Spleen (tissue), 11 donors: ENCODE measurements around the gene CACNA1C. TPM values are rescaled to one million over a fixed set of nuclear protein-coding genes. Genes with fewer than 3 reads are reported as not detected.
A peak's percentile ranks its signal among the peaks of the same experiment; 100 is the strongest.

Experiments
- DNase-seq: peaks from one replicate; pipeline ENCODE4 v3.0.0-alpha.2; 2020
- H3K27ac ChIP-seq, 8 donors: fragments of 200-600 bp; sonication (generic) in 7 of 8; 1 replicate in 4 of 8; 2 replicates in 4 of 8; pipeline versions ENCODE4 v1.5.0 to v1.8.0; 2016 to 2021; ENCODE audit warnings: inconsistent platforms in 4 of 8, mild to moderate bottlenecking in 4 of 8, moderate library complexity in 1 of 8
- H3K27me3 ChIP-seq, 7 donors: fragments of 200-600 bp; sonication (generic) in 6 of 7; replicated peaks in 1 of 7; 1 replicate in 4 of 7; 2 replicates in 3 of 7; pipeline versions ENCODE4 v1.5.0 to v1.8.0; 2016 to 2021; ENCODE audit warnings: inconsistent platforms in 3 of 7, mild to moderate bottlenecking in 1 of 7
- H3K36me3 ChIP-seq, 6 donors: fragments of 200-600 bp; sonication (generic) in 5 of 6; 1 replicate in 4 of 6; 2 replicates in 2 of 6; pipeline versions ENCODE4 v1.5.0 to v1.8.0; 2016 to 2021; ENCODE audit warnings: inconsistent platforms in 2 of 6
- H3K4me1 ChIP-seq, 6 donors: fragments of 200-600 bp; sonication (generic) in 5 of 6; 1 replicate in 3 of 6; 2 replicates in 3 of 6; pipeline versions ENCODE4 v1.5.0 to v1.8.0; 2016 to 2021; ENCODE audit warnings: inconsistent platforms in 3 of 6
- H3K4me3 ChIP-seq, 8 donors: fragments of 200-600 bp; sonication (generic) in 7 of 8; 1 replicate in 4 of 8; 2 replicates in 4 of 8; pipeline versions ENCODE4 v1.5.0 to v1.8.0; 2016 to 2021; ENCODE audit warnings: inconsistent platforms in 4 of 8, mild to moderate bottlenecking in 4 of 8, moderate library complexity in 2 of 8
- H3K9me3 ChIP-seq, 8 donors: fragments of 200-600 bp; sonication (generic) in 7 of 8; 1 replicate in 4 of 8; 2 replicates in 4 of 8; pipeline versions ENCODE4 v1.5.0 to v1.8.0; 2016 to 2021; ENCODE audit warnings: inconsistent platforms in 4 of 8
- CTCF ChIP-seq, 11 experiments: fragments of 200-600 bp in 7 of 11; fragments of 450-650 bp in 4 of 11; sonication (generic) in 4 of 11; IDR thresholded peaks in 8 of 11; conservative IDR thresholded peaks in 3 of 11; 1 replicate in 7 of 11; 2 replicates in 4 of 11; pipeline versions ENCODE4 v1.4.0 to v1.8.0; 2016 to 2021; ENCODE audit warnings: antibody characterized with exemption in 11 of 11, inconsistent platforms in 4 of 11, mild to moderate bottlenecking in 1 of 11
- POLR2A ChIP-seq, 3 donors: fragments of 450-650 bp; IDR thresholded peaks; one replicate each; pipeline ENCODE4 v1.5.1; 2017; ENCODE audit warnings: antibody characterized with exemption in 3 of 3, mild to moderate bottlenecking in 1 of 3
- POLR2AphosphoS5 ChIP-seq, 3 donors: sonication (generic); formaldehyde crosslinking; IDR thresholded peaks; one replicate each; pipeline ENCODE4 v1.5.1; 2017; ENCODE audit warnings: antibody characterized with exemption in 3 of 3
- WGBS, 5 donors: extraction: QIAGEN DNeasy Blood & Tissue Kit in 3 of 5; methylation state at CpG; one replicate each; pipeline versions ENCODE4 v1.1.5 to v1.1.7; 2013 to 2018; 5-methylcytosine and 5-hydroxymethylcytosine counted together
- intact Hi-C: fragments of 100-400 bp; cut with DNase I; formaldehyde crosslinking; loops from one replicate; pipeline ENCODE4 v1.15.0; 2023; ENCODE audit warnings: low total_unique reads
- polyA plus RNA-seq, 3 donors: library from polyadenylated mRNA; stranded (reverse); fragments of 200-250 nt; gene quantifications; one replicate each; pipeline ENCODE4 v1.2.1, GENCODE V29; 2013
- total RNA-seq, 7 donors: library from RNA; depleted of rRNA in 3 of 7; stranded (reverse); fragments of >200 nt in 3 of 7; fragmentation: NEBNext Ultra II Directional in 4 of 7; extraction: Animal tissue kit (Norgen Biotek cat#: 25700) in 4 of 7; gene quantifications; one replicate each; pipeline versions ENCODE4 v1.1.0 to v1.2.1, GENCODE V29; 2016 to 2021
- donor health status: healthy with polysubstance abuse.
- donor health status: DM: no; HTN: no; CAD: no; lungs with moderate emphysema.
- donor health status: DM: no; HTN: no; CAD: no.
- donor health status: Bipolar disorder and iron deficiency.
- donor health status: healthy.
- donor health status: DM: no; HTN: no; CAD: no.
- donor health status: DM: yes; HTN: yes; CAD: no.

The CACNA1C gene
- total and polyA plus RNA-seq, 10 donors: 0.67 to 27.6 (median 18.4) TPM

- Histone ChIP-seq H3K9me3 (no peaks in the 10 kb centered on the region), H3K4me3 (no peak overlapping the region), H3K27ac (no peak overlapping the region), H3K36me3 (no peaks in the 10 kb centered on the region), H3K4me1 (peaks cover 0 to 16% (median 11%) of the 10 kb centered on the region in 6 donors), H3K27me3 (peaks cover 0 to 41% (median 0%) of the 10 kb centered on the region in 7 donors)
- intact Hi-C loops: loop anchor here (10.0 kb wide), 1 partner anchor 527 kb away; the partner anchor contains the start of gene CACNA1C
- DNase-seq: no peak
- TF ChIP-seq CTCF (IDR thresholded peaks at IDR 0.05 in 8 of 11, conservative IDR thresholded peaks at IDR 0.05 in 3 of 11) (no peak), POLR2A (IDR thresholded peaks at IDR 0.05) (no peak), POLR2AphosphoS5 (IDR thresholded peaks at IDR 0.05) (no peak)
- WGBS, 5 donors: 85 to 89% (median 88%) methylated on average over 14 to 15 of the region's 15 CpGs
Measured at GRCh38 chr12:2581293-2582045, 528.7 kb downstream of the CACNA1C start.

- H3K4me1 ChIP-seq: peaks cover 0 to 18% (median 11%) of the 10 kb centered on the region in 6 donors
- no peaks in the 10 kb centered on the region for H3K36me3 ChIP-seq
- H3K27me3 ChIP-seq: peaks cover 0 to 45% (median 0%) of the 10 kb centered on the region in 7 donors
- H3K4me3 ChIP-seq: peak overlapping the region in 2 of 8 donors; percentile 4 to 45
- intact Hi-C loops: loop anchor here (10.0 kb wide), 1 partner anchor 528 kb away; the partner anchor contains the start of gene CACNA1C
- 61 to 79% (median 73%) methylated on average over 5 to 9 of the region's 9 CpGs for WGBS, 5 donors
- peak overlapping the region in 1 of 8 donors; percentile 38 for H3K27ac ChIP-seq
- no peaks in the 10 kb centered on the region for H3K9me3 ChIP-seq
- no peak for DNase-seq
- no peak for TF ChIP-seq CTCF (IDR thresholded peaks at IDR 0.05 in 8 of 11, conservative IDR thresholded peaks at IDR 0.05 in 3 of 11)
- no peak for TF ChIP-seq POLR2A (IDR thresholded peaks at IDR 0.05)
- TF ChIP-seq POLR2AphosphoS5 (IDR thresholded peaks at IDR 0.05): no peak
Measured at GRCh38 chr12:2582631-2583030, 529.8 kb downstream of the CACNA1C start.

GRCh38 chr12:2583091-2583497 is 530.3 kb downstream of the CACNA1C start:
- TF ChIP-seq POLR2AphosphoS5 (IDR thresholded peaks at IDR 0.05) (peak; percentile 15 to 71 (median 67)), POLR2A (IDR thresholded peaks at IDR 0.05) (no peak), CTCF (IDR thresholded peaks at IDR 0.05 in 8 of 11, conservative IDR thresholded peaks at IDR 0.05 in 3 of 11) (peak; percentile 48 to 93 (median 81))
- Histone ChIP-seq H3K4me3 (peak overlapping the region in 2 of 8 donors; percentile 4 to 45), H3K27me3 (peaks cover 0 to 50% (median 0%) of the 10 kb centered on the region in 7 donors), H3K36me3 (no peaks in the 10 kb centered on the region), H3K4me1 (peaks cover 0 to 18% (median 11%) of the 10 kb centered on the region in 6 donors), H3K9me3 (no peaks in the 10 kb centered on the region), H3K27ac (peak overlapping the region in 1 of 8 donors; percentile 38)
- DNase-seq: peak; percentile 88
- intact Hi-C loops: loop anchor here (10.0 kb wide), 1 partner anchor 528 kb away; the partner anchor contains the start of gene CACNA1C
- 3 to 38% (median 4%) methylated on average over 3 to 33 of the region's 33 CpGs for WGBS, 5 donors
